NCI-H82 treated with DMSO at 0.1 percent for 48 hours (cell line): ENCODE data around the gene RORB.

ENCODE experiments used
- DNase-seq: peaks from one replicate; lab custom pipeline; 2025; ENCODE audit not compliant: unreplicated experiment; lab: John Stamatoyannopoulos, UW

The RORB gene

DNA sequence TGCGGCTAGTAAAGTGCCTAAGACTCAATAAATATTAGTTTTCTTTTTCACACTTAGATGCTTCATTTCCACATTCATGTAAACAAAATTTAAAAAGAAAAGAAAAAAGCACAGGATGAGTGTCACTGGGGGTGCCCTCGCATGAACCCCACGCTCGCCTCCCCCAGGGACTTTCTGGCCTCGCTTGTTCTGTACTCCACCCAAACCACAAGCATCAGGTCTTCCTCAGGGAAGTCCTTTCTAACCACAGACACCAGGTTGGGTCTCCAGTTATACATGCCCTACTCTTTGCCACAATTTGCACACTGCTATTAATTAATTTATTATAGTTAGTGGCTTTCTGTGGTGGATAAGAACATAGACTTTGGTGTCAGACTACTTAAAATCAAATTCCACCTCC is 92.4 kb downstream of the RORB start:
- no peak for DNase-seq

DNA sequence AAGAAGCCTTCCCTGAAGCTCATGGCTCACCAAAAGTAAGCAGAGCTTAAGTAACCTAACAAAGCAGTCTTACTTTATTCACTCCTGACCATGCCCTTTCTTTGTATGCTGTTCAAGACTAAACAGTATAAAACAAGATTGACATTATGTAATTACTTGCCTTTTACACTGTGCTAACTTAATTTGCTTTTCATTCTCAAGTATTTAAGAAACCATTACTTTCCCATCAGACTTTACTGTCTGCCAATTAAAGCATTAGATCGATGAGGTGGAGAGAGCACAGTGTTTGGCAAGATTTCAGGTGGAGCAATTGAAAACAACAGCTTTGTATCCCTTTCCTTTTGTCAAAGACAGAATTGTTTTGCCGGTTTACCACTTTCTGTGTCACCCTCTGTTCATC is 98.2 kb downstream of the RORB start:
- no peak for DNase-seq

DNA sequence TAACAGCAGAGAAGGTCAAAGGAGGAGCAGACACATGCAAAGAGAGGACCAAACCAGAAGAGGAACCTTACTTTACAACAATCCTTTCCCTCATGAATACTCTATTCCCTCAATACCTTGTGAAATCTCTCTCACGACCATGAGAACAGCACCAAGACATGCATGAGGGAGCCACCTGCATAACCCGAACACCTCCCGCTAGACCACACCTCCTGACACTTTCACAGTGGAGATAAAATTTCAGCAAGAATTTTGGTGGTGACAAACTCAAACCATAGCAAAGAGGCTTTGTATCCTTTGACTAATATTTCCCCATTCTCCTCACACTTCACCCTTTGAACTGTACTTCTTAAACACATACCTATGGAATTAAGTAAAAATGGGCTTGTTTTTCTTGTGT is 101.7 kb downstream of the RORB start:
- no peak for DNase-seq

DNA sequence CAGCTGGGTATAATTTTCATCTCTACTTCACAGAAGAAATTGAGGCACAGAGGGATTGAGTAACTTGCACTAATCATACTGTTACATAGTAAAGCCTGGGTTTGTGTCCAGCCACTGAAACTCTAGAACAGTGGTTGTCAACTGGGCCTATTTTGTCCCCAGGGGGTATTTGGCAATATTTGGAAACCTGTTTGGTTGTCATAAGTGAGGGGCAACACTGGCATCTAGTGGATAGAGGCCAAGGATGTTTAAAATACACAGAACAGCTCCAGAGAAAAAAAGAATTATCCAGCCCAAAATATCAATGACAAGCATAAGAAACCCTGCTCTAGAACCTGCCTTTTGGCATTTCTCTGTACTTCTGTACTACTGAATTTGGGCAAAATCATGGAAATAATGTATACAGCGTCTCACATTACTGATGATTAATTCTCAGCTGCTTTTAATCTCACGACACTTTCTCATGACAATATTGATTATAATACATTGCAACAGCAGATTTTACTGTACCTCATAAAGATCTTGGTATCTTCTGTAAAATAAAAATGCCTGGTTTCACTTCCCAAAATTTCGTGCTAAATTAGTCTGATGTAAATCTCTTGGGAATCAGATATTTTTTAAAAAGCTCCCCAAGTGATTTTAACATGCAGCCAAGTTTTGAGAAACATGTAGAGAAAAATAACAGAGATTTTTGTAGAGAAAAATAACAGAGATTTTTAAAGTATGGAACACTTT is 112.7 kb downstream of the RORB start:
- DNase-seq: no peak

DNA sequence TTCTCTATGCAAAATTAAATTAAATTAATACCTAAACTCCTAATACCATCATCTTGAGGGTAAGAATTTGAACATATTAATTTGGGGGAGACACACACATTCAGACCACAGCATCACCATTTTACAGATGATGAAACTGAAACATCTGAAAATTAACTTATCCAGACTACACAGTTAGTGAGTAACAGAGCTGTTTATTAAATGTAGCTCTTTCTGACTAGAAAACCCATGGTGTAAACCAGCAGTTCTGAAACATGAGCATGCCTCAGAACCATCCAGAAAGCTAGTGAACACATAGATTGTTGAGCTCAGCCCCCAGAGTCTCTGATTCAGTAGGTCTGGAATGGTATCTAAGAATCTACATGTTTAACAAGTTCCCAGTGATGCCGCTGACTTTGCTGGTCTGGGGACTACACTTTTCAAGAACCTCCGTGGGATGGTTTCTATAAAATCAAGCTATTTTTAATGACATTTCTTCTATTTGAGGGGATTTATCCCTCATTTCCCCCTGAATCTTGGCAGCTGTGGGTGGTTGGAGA is 113.5 kb downstream of the RORB start:
- no peak for DNase-seq

DNA sequence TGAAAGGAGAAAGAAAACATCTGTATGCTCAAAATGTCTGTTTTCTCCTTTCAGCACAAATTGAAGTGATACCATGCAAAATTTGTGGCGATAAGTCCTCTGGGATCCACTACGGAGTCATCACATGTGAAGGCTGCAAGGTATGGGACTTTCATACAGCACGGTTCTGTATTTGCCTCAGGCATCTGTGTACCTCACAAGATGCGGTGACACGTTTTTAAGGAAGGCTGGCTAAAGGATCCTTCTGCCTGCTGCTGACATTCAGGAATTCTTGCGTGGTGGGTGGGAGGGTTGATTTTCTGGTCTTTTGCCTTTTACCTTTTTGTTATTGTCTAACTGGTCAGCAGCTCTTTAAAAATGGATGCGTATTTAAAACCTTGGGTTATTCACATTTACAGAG is 133.1 kb downstream of the RORB start:
- no peak for DNase-seq

DNA sequence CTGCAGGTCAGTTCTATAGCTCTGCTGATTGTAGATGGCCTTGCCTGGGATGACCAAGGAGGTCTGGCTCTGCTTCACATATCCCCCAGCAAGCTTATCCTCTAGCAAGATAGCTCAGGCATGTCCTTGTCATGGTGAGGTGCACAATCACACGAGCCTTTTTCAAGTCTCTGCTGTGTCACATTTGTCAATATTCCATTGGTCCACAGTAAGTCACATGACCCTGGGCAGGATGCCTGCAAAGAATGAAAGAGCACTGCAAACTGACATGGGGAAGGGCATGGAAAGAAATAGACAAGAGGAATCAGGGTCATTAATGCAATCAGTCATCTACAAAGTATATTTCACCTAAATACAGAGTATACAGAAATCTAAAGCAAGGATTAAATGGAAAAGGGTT is 142.0 kb downstream of the RORB start:
- DNase-seq: no peak

DNA sequence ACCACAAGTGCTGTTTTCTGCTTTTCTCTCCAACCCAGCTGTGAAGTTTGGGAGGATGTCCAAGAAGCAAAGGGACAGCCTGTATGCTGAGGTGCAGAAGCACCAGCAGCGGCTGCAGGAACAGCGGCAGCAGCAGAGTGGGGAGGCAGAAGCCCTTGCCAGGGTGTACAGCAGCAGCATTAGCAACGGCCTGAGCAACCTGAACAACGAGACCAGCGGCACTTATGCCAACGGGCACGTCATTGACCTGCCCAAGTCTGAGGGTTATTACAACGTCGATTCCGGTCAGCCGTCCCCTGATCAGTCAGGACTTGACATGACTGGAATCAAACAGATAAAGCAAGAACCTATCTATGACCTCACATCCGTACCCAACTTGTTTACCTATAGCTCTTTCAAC is 145.2 kb downstream of the RORB start:
- no peak for DNase-seq

DNA sequence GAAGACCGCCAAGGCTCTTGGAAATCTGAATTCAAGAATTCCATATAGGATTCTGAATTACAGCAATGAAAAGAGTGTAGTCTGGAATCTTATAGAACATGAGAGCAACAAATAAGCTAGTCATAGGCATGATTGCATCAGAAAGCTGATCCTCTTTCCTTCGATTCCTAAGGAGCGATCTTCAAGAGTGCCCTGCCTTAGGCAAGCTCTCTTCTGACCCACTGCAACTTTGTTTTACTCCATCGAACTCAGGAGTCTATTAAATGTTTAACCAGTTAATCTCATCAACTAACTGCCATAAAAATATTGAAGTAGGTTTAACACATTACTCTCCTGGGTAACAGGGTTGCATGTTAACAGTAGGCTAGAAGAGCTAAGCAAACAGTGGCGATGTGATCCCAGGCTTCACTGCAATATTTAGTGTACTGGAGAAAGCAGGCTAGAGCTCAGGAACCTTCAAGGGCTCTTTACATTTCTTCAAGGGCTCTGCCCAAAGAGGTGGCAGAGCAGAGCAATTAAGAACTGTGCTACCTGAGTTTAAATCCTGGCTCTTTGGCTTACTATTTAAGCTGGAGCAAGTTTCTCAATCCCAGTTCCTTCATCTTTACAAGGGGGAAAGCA is 146.3 kb downstream of the RORB start:
- no peak for DNase-seq

DNA sequence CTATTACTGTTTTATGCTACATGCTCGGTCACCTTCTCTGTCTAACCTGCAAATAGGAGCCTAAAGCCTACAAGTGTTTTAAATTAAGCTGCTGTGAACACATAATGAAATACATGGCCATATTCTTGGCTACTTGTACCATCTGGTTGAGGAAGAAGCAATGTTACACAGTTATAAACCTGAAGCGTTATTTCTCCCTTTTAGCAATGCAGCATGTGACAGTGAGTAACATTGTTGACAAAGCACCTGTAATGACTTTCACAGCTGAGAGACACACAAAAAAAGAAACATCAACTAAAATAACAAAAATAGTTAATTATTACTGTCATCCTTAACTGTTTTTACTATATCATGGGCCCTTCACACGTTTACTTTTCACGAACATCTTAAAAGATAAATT is 146.9 kb downstream of the RORB start:
- no peak for DNase-seq

DNA sequence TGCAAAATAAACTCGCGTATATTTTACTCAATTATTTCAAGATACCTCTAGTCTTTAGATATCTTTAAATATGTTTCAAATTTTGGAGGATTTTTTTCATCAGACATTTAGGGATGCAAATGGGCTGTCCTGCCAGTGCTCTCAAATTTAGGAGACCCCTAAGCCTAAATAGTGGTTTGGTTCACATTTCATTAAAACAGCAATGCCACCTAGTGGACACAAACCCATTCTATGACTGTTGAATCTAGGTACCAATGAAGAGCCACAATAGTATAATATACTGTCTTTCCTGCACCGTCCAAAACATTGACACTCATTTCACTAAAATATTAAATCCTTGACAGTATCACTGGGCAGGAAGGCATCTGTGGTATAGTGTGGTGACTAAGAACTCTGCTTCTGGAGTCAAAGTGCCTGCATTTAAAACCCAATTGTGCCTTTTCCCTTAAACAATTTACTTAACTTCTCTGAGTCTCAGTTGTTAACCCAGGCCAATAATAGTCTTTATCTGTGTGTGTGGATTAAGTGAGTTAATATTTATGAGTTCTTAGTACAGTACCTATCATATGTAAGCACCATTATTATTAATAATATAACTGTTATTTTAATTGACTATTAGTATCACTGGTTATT is 148.0 kb downstream of the RORB start:
- DNase-seq: no peak

DNA sequence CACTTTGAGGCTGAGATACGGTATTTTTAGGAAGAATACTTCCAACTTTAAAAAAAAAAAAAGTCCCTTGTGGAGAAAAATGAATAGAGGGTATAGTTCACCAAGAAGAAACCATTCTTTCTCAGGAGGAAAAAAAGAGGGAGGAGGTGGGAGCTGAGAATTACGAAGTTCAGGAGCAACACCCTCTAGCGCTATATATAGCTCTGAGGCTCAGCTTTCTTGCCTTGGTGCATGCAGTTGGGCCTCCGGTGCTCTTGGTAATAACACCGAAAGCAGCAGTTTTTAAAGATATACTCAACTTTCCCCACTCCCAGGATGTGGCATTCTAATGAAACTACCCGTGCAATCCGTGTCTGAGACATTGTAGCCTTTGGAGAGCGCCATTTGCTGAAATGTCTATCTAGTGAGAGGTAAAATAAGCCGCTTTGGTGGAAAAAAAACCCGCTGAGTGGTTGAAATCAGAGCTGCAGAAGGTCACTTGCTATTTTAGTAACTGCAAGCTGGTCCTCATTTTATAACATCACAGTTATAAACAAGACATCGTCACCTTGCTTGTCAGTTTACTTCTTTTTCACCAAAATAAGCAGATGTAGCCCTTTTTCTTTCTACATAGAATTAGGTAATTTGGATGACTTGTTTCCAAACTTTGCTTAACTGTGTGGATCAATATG is 156.4 kb downstream of the RORB start:
- DNase-seq: no peak

DNA sequence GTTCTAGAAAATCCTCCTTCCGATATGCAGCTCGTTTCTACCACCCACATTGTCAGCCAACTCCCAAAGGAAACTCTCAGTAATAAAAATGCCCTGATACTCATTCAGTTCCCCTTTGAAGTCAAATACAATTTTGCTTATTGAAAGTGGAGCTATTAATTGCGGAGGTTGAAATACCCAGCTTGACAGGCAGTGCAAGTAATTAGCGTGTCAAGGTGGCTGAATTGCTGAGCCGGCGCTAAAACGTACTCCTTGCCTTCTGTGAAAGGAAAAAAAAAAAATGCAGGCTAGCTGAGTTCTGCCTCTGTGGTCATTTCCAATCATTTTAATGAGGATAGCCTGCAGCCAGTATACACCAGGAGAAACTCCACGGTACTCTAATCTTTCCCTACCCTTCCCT is 165.5 kb downstream of the RORB start:
- no peak for DNase-seq

DNA sequence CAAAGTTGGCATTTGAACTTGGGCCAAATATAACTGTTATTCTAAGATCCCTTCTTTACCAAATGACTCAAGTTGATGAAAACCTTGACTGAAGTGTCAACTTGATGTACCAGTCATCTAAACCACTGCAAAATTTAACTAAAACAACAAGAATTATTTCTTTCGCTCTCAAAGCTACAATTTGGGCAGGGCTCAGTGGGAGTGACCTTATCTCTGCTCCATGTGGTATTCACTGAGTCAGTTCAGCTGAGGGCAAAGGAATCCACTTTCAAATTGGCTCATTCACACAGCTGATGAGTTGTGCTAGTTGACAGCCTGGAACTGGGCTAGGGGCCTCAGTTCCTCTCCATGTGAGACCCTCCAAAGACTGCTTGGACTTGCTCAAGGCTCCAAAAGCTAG is 166.3 kb downstream of the RORB start:
- no peak for DNase-seq

DNA sequence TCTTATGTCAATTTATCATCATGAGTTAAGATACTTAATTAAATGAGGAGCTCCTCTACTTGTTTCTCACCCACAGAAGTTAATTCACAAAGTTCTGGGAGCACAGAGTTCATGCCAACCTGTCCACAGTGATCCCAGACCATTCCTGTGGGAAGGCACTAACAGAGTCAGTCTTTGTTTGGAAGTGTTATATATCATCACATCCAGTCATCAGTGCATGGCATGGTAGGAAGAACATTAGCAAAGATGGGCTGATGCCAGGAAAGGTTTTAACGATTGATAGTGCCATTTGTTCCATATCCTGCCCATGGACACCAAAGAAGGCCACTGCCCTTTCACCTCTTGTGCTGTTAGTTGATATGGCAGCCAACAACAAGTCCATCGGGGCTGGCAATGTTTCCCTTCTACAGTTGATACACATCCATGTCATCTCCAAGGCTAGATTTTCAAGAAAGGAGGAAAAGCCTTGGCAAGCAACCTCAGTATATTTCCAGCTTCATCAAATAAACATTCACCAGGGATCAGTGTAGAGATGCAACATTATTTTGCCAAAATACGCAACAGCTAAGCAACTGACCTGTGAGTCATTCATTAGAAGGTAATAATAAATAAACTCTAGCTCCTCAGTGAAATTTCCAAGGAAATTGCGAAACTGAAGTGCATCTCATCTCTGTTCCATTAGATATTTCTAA is 169.6 kb downstream of the RORB start:
- DNase-seq: no peak

DNA sequence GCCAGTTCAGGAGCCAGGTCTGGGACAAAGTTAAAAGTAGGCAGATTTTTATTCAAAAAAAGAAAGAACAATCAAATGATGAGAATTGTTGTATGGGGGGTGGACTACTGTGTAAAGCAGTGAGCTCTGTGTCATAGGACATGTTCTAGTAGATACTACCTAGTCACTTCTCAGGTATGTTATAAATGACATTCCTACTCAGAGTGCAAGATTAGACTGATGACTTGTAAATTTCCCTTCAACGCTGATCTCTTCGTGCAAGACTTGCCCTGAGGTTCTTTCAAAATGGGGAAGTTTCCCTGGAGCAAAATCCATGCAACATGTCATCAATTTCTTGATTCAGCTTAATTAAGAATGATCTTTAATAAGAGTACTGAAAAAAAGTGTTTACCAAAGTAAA is 175.1 kb downstream of the RORB start:
- no peak for DNase-seq

DNA sequence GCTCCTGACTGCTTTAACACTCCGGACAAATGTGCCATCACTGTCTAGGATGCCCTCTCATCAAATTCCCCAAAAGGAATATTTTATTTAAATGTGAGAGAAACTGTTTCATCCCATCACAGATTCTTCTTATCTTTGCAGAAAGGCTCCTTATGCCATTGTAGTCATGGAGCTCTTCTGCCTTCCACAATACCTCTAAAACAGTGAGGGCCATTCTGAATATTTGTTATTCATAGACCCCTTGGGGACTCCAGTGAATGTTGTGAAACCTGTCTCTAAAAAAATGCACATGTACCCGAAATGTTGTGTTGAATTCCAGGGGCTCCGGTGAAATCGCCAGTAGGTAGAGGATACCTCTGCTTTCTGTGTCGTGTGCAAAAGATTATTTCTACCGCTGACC is 176.9 kb downstream of the RORB start:
- no peak for DNase-seq

DNA sequence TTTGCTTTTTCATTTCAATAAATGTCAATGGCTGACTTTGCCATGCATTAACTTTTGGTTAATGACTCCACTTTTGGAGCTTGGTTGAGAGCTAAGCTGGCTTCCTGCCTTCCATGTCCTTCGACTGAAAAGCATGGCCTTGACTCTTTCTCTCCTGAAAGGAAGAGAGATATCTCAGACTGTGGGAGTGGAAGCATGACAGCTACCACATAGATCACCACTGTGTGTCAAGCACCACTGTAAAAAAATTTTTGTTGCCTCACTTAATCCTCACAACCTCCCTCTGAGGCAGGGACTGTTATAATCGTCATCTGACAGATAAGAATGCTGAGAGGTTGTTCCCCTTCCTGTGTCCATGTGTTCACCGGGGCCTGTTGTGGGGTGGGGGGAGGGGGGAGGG is 184.8 kb downstream of the RORB start:
- DNase-seq: no peak

DNA sequence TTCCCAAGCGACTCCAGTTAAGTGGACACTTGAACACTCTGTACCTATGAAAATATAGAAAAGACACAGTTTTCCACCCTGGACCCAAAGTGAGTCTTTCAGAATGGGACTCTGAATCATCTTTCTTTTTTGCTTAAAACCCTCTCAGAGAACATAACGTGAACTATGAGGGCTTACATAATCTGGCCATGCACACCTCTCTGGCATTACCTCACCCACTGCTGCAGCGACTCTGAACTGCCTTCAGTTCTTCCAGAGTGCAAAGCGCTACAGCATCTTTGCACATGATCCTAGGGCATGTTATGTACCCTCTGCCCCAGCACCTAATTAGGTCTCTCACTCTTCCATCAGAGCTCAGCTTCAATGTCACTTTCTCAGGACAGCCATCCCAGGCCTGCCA is 186.2 kb downstream of the RORB start:
- no peak for DNase-seq

DNA sequence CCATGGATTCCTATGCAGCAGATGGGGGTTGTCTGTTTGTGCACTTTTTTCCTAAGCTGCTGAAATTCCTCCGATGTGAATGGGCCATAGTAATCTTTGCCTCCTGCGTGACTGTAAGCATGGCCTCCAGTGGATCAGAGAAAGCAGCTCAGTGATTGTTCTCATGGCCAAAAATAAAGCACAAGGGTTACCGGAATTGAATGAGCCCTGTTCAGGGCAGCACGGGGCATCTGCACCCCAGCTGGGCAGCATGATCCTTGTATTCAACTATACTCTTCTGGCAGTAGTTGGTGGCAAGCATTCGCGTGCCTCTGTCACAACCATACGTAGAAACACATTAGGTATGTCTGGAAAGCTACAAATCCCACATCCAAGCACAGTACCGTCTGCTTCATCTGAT is 193.9 kb downstream of the RORB start:
- no peak for DNase-seq

DNA sequence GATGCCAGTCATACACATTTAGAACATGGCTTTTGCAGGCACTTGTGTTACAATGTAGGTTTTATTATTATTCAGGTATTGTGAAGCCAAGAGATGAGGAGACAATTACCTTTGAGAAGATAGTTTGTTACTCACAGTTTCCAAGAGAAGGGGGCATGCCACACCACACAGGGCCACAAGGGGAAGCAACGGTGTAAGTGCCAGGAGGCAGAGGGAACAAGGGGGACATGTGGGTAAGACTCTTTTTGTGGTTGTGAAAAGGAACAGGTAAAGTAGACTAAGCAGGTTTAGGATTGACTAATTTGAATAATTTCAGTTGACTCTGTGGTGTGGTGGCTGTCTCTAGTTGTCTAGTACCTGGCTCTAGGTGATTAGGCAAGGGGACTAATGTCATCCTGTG is 199.4 kb downstream of the RORB start:
- DNase-seq: no peak
